Activated B cell treated with CpG ODN at 0.5 μM for 24 hours (primary cell): Measurements from ENCODE around the gene AMBRA1. TPM values are rescaled to one million over a fixed set of nuclear protein-coding genes. Genes with fewer than 3 reads are reported as not detected.

Source experiments
- ATAC-seq: fragments of 200-7000 bp; cut with Tn5 transposase; one replicate; pipeline ENCODE4 v1.10.0; 2021; ENCODE audit warnings: low read depth, mild to moderate bottlenecking, moderate library complexity
- CTCF ChIA-PET: fragments of 350-600 bp; sonication (Branson Sonifier 250); formaldehyde crosslinking; loops from one replicate; lab custom pipeline; 2021; ENCODE audit warnings: antibody characterized with exemption; lab: Charles Lee
- POLR2A ChIA-PET: fragments of 350-600 bp; sonication (Branson Sonifier 250); formaldehyde crosslinking; loops from one replicate; lab custom pipeline; 2021; ENCODE audit warnings: antibody characterized with exemption; lab: Charles Lee
- DNase-seq: peaks from one replicate; pipeline ENCODE4 v3.0.0; 2022
- H3K27ac Mint-ChIP-seq: one replicate; pipeline ENCODE4 v1.8.0; 2020; ENCODE audit warnings: mixed read lengths
- H3K27me3 Mint-ChIP-seq: one replicate; pipeline ENCODE4 v1.8.0; 2021; ENCODE audit warnings: mixed read lengths
- H3K36me3 Mint-ChIP-seq: one replicate; pipeline ENCODE4 v1.8.0; 2021; ENCODE audit warnings: low read depth, mixed read lengths
- H3K4me1 Mint-ChIP-seq: one replicate; pipeline ENCODE4 v1.8.0; 2021; ENCODE audit warnings: mixed read lengths
- H3K4me3 Mint-ChIP-seq: one replicate; pipeline ENCODE4 v1.8.0; 2020; ENCODE audit warnings: mild to moderate bottlenecking, mixed read lengths
- H3K9me3 Mint-ChIP-seq: one replicate; pipeline ENCODE4 v1.8.0; 2020; ENCODE audit warnings: mixed read lengths
- intact Hi-C: fragments of 100-400 bp; cut with micrococcal nuclease; formaldehyde crosslinking; loops from one replicate; pipeline ENCODE4 v1.15.1; 2024
- total RNA-seq: library from RNA; stranded (reverse); gene quantifications from 2 replicates; pipeline ENCODE4 v1.2.3, GENCODE V29; 2022
- TF ChIP-seq, protein P1 (sequence below): fragments of 200-600 bp; IDR thresholded peaks from one replicate; pipeline ENCODE4 v1.8.0; 2022; ENCODE audit warnings: antibody characterized with exemption, mild to moderate bottlenecking

AMBRA1 gene
- total RNA-seq, 1 donor from 2014 or later = 39.1 TPM

DNA sequence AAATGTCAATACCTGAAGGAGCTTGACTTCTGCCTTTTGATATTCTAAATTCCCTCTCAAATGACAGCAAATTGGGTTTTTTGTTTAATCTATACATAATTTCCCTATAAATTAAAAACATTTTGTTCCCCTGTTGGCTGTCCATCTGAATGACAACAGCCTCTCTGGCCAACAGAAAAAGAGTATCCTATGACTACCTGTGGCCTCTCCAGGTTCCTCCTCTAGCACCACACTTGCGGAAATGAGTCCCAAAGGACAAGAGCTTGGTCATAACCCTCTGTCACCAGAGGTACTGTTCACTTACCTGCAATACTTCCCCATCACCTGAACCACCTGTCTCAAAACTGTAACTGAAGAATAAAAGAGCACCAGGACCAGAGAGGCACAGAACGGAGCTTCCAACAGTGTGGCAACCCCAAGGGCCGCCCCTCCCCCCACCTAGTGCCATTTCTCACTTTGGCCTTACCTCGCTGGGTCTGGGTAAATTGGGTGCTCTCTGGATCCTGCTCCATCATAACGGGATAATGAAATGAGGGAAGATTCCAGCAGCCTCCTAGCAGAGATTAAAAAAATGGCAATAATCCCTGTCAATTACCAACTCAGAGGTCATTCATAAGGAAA lies 81.5 kb downstream of the AMBRA1 start:
- no peak for ATAC-seq
- DNase-seq = no peak
- POLR2A ChIA-PET = no interaction called here
- H3K36me3 Mint-ChIP-seq = peaks cover 40% of the 10 kb centered on the region
- H3K27ac Mint-ChIP-seq = no peak overlapping the region
- H3K9me3 Mint-ChIP-seq = no peaks in the 10 kb centered on the region
- CTCF ChIA-PET = no interaction called here
- H3K4me3 Mint-ChIP-seq = no peak overlapping the region
- TF ChIP-seq, protein P1, sequence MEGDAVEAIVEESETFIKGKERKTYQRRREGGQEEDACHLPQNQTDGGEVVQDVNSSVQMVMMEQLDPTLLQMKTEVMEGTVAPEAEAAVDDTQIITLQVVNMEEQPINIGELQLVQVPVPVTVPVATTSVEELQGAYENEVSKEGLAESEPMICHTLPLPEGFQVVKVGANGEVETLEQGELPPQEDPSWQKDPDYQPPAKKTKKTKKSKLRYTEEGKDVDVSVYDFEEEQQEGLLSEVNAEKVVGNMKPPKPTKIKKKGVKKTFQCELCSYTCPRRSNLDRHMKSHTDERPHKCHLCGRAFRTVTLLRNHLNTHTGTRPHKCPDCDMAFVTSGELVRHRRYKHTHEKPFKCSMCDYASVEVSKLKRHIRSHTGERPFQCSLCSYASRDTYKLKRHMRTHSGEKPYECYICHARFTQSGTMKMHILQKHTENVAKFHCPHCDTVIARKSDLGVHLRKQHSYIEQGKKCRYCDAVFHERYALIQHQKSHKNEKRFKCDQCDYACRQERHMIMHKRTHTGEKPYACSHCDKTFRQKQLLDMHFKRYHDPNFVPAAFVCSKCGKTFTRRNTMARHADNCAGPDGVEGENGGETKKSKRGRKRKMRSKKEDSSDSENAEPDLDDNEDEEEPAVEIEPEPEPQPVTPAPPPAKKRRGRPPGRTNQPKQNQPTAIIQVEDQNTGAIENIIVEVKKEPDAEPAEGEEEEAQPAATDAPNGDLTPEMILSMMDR = no peak
- intact Hi-C loops = no loop called here
- H3K4me1 Mint-ChIP-seq = no peaks in the 10 kb centered on the region
- H3K27me3 Mint-ChIP-seq = no peaks in the 10 kb centered on the region

DNA sequence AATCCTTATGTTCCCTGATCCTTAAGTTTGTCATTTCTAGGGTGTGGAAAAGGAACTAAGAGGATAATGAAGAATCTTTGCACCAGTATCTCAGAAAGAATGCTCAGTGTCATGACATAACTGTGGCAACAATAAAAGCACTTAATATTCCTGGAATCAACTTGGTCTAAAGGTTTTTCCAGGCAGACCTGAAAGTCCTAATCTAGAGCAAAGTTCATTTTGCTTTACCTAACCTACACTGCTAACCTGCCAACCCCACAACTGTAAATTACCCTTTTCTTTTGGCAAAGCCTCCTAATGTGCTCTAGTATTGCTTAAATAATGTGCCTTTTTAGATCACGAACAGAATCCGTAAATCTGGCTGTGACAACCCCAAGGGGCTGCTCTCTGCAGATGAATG lies 82.5 kb downstream of the AMBRA1 start:
- POLR2A ChIA-PET = no interaction called here
- peaks cover 44% of the 10 kb centered on the region for H3K36me3 Mint-ChIP-seq
- CTCF ChIA-PET = interaction anchor here (0.6 kb wide), 1 partner anchor 18 kb away, joined by 3 read pairs; no protein-coding TSS in a partner anchor
- no peaks in the 10 kb centered on the region for H3K27me3 Mint-ChIP-seq
- H3K4me1 Mint-ChIP-seq = no peaks in the 10 kb centered on the region
- no peaks in the 10 kb centered on the region for H3K9me3 Mint-ChIP-seq
- no peak overlapping the region for H3K27ac Mint-ChIP-seq
- TF ChIP-seq, protein P1 = no peak
- ATAC-seq (no peak), DNase-seq (no peak)
- intact Hi-C loops = no loop called here
- no peak overlapping the region for H3K4me3 Mint-ChIP-seq

DNA sequence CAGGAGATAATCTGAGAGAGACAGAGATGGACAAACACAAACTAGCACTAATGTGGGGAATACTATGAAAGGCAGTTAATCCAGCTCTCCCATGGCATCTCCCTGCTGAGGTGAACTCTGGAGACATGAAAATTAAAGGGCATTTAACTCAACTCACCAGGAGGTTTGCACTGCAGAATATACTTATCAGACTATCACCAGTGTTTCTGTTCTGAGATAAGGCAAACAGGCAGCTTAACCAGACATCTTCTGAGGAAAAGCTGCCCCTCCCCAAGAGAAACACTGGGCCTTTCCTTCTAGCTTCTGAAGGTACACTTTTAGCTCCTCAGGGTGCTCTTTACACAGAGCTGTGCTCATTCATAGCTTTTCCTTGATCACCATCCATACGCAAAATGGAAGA lies 85.5 kb downstream of the AMBRA1 start:
- Mint-ChIP-seq H3K4me3 (no peak overlapping the region), H3K27ac (no peak overlapping the region), H3K4me1 (no peaks in the 10 kb centered on the region), H3K27me3 (no peaks in the 10 kb centered on the region), H3K9me3 (no peaks in the 10 kb centered on the region), H3K36me3 (peaks cover 64% of the 10 kb centered on the region)
- CTCF ChIA-PET = interaction anchor here (1.3 kb wide), 1 partner anchor 19 kb away, joined by 3 read pairs; no protein-coding TSS in a partner anchor
- ATAC-seq (no peak), DNase-seq (no peak)
- TF ChIP-seq, protein P1 = no peak
- POLR2A ChIA-PET = no interaction called here
- intact Hi-C loops = no loop called here

DNA sequence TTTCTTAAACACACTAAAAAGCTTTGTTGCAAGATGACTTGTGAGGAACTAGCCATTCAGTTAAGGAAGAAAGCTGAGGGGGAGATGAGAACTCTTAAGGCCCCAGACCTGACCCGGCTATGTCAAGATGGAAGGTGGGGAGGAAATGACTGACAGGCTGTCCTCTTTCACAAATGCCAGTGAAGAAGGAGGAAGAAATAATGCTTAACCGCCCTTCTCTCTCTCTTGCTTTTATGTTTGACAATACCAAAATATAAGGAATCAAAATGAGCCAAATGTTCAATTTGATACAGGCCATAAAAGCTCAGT lies 87.4 kb downstream of the AMBRA1 start:
- TF ChIP-seq, protein P1 = no peak
- H3K4me3 Mint-ChIP-seq = no peak overlapping the region
- no peaks in the 10 kb centered on the region for H3K4me1 Mint-ChIP-seq
- DNase-seq = no peak
- H3K36me3 Mint-ChIP-seq = peaks cover 61% of the 10 kb centered on the region
- H3K27ac Mint-ChIP-seq = no peak overlapping the region
- ChIA-PET POLR2A (no interaction called here), CTCF (no interaction called here)
- H3K27me3 Mint-ChIP-seq = no peaks in the 10 kb centered on the region
- H3K9me3 Mint-ChIP-seq = no peaks in the 10 kb centered on the region
- ATAC-seq = no peak
- intact Hi-C loops = no loop called here

DNA sequence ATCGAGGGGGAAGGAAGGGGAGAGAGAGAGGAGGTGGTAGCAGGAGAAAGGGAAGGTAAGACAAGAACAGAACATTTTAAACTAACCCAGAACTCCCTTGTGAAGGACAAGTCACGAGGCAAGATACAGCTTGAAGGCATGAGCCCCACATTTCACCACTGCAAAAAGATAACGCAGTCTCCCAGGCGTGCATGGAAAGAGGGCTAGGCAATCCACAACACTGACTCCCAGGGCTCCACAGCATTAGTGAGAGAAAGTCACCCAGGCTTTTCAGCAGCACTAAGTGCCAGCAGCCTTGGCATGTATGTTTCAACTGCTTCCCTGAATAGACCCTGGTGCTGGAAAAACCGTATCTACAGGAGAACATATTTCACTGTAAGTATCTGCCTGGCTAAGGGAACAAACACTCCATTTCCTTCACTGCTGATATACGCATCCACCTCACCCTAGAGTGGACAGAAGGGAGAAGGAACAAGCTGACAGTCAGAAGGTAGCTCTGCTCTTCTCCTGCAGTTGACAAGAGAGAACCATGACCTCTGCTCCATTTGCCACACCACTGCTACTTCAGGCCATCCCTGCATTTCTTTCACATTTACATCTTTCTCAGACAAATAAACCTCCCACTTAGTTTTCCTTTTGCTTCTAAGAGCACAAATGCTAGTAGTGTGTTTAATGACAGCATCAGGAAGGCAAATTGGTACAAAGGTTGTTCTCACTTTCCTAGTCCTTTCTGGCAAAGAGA lies 87.9 kb downstream of the AMBRA1 start:
- ChIA-PET CTCF (no interaction called here), POLR2A (no interaction called here)
- ATAC-seq (no peak), DNase-seq (no peak)
- peaks cover 61% of the 10 kb centered on the region for H3K36me3 Mint-ChIP-seq
- intact Hi-C loops = no loop called here
- H3K4me3 Mint-ChIP-seq = no peak overlapping the region
- no peak overlapping the region for H3K27ac Mint-ChIP-seq
- no peaks in the 10 kb centered on the region for H3K27me3 Mint-ChIP-seq
- no peaks in the 10 kb centered on the region for H3K9me3 Mint-ChIP-seq
- TF ChIP-seq, protein P1 = no peak
- no peaks in the 10 kb centered on the region for H3K4me1 Mint-ChIP-seq
